PFSK-1 (cell line): ENCODE measurements around the gene EIF3J.

Source experiments
- POLR2AphosphoS5 ChIP-seq: IDR thresholded peaks from 2 replicates; pipeline ENCODE4 v1.6.1; 2012; ENCODE audit warnings: low read depth, mild to moderate bottlenecking, control low read depth, low read length, moderate library complexity
- TAF1 ChIP-seq: IDR thresholded peaks from 2 replicates; pipeline ENCODE4 v1.6.1; 2012; ENCODE audit warnings: low read length, control low read depth, borderline replicate concordance; ENCODE audit not compliant: insufficient read depth

GRCh38 chr15:44495562-44495961 lies 41.4 kb upstream of the EIF3J start:
- TF ChIP-seq POLR2AphosphoS5, result no peak
- no peak for TF ChIP-seq TAF1
